ENCODE measurements around the gene KRTAP5-11. TPM values are rescaled to one million over a fixed set of nuclear protein-coding genes. Genes with fewer than 3 reads are reported as not detected.
A peak's percentile ranks its signal among the peaks of the same experiment; 100 is the strongest.

The KRTAP5-11 gene
- total RNA-seq, 1 donor from 2014 or later, result not detected

- no peak for DNase-seq (ENCODE audit: low read depth)
- FAIRE-seq, result no peak
- TF ChIP-seq CTCF (IDR thresholded peaks at IDR 0.05; ENCODE audit: insufficient read depth, low read length, severe bottlenecking), result no peak
These were observed 27.2 kb downstream of the KRTAP5-11 start for GRCh38 chr11:71555508-71555907.

GRCh38 chr11:71554996-71555395 is 27.7 kb downstream of the KRTAP5-11 start:
- DNase-seq (ENCODE audit: low read depth) (no peak), FAIRE-seq (no peak)
- H3K27me3 ChIP-seq (ENCODE audit: control insufficient read depth, insufficient read depth, low read length), result no peaks in the 10 kb centered on the region
- no peak for TF ChIP-seq CTCF (IDR thresholded peaks at IDR 0.05; ENCODE audit: insufficient read depth, low read length, severe bottlenecking)
- no peak overlapping the region for H3K4me3 ChIP-seq (ENCODE audit: low read depth, low read length)
- H3K36me3 ChIP-seq (ENCODE audit: control insufficient read depth, insufficient read depth, low read length), result no peaks in the 10 kb centered on the region

More at GRCh38 chr11:71555508-71555907, 27.2 kb downstream of the KRTAP5-11 start:
- H3K27me3 ChIP-seq (ENCODE audit: control insufficient read depth, insufficient read depth, low read length), result no peaks in the 10 kb centered on the region
- no peak overlapping the region for H3K4me3 ChIP-seq (ENCODE audit: low read depth, low read length)
- no peaks in the 10 kb centered on the region for H3K36me3 ChIP-seq (ENCODE audit: control insufficient read depth, insufficient read depth, low read length)

- FAIRE-seq (no peak), DNase-seq (ENCODE audit: low read depth) (peak; percentile 13)
- Histone ChIP-seq H3K27me3 (ENCODE audit: control insufficient read depth, insufficient read depth, low read length) (no peaks in the 10 kb centered on the region), H3K4me3 (ENCODE audit: low read depth, low read length) (no peak overlapping the region), H3K36me3 (ENCODE audit: control insufficient read depth, insufficient read depth, low read length) (no peaks in the 10 kb centered on the region)
- TF ChIP-seq CTCF (IDR thresholded peaks at IDR 0.05; ENCODE audit: insufficient read depth, low read length, severe bottlenecking), result no peak
These were observed 31.0 kb downstream of the KRTAP5-11 start for GRCh38 chr11:71551711-71552110.

GRCh38 chr11:71548716-71549151 is 33.9 kb downstream of the KRTAP5-11 start:
- H3K27me3 ChIP-seq (ENCODE audit: control insufficient read depth, insufficient read depth, low read length), result no peaks in the 10 kb centered on the region
- no peak for TF ChIP-seq CTCF (IDR thresholded peaks at IDR 0.05; ENCODE audit: insufficient read depth, low read length, severe bottlenecking)
- no peak for DNase-seq (ENCODE audit: low read depth)
- no peak for FAIRE-seq
- H3K4me3 ChIP-seq (ENCODE audit: low read depth, low read length), result no peak overlapping the region
- no peaks in the 10 kb centered on the region for H3K36me3 ChIP-seq (ENCODE audit: control insufficient read depth, insufficient read depth, low read length)

GRCh38 chr11:71548120-71548519 is 34.6 kb downstream of the KRTAP5-11 start, which contains the start of gene KRTAP5-9:
Gene KRTAP5-9, plus strand, starts transcription at chr11:71548420. Its CDS starts 238 bp downstream, at chr11:71548658.
- FAIRE-seq (no peak), DNase-seq (ENCODE audit: low read depth) (no peak)
- Histone ChIP-seq H3K27me3 (ENCODE audit: control insufficient read depth, insufficient read depth, low read length) (no peaks in the 10 kb centered on the region), H3K4me3 (ENCODE audit: low read depth, low read length) (no peak within 1 kb of the TSS), H3K36me3 (ENCODE audit: control insufficient read depth, insufficient read depth, low read length) (no peaks in the 10 kb centered on the region)
- TF ChIP-seq CTCF (IDR thresholded peaks at IDR 0.05; ENCODE audit: insufficient read depth, low read length, severe bottlenecking), result no peak

GRCh38 chr11:71545405-71545966 is 37.2 kb downstream of the KRTAP5-11 start:
- no peak for TF ChIP-seq CTCF (IDR thresholded peaks at IDR 0.05; ENCODE audit: insufficient read depth, low read length, severe bottlenecking)
- H3K27me3 ChIP-seq (ENCODE audit: control insufficient read depth, insufficient read depth, low read length), result no peaks in the 10 kb centered on the region
- DNase-seq (ENCODE audit: low read depth), result no peak
- no peak for FAIRE-seq
- H3K4me3 ChIP-seq (ENCODE audit: low read depth, low read length), result no peak overlapping the region
- no peaks in the 10 kb centered on the region for H3K36me3 ChIP-seq (ENCODE audit: control insufficient read depth, insufficient read depth, low read length)

All from bronchial epithelial cell (primary cell).